ENCODE measurements around the gene FOXF1. TPM values are rescaled to one million over a fixed set of nuclear protein-coding genes. Genes with fewer than 3 reads are reported as not detected.

The FOXF1 gene
- total and polyA plus RNA-seq, 2 of the 13 experiments (the other 11 are each of a cell fraction or from before 2014, with no cell fraction given): not detected

DNA sequence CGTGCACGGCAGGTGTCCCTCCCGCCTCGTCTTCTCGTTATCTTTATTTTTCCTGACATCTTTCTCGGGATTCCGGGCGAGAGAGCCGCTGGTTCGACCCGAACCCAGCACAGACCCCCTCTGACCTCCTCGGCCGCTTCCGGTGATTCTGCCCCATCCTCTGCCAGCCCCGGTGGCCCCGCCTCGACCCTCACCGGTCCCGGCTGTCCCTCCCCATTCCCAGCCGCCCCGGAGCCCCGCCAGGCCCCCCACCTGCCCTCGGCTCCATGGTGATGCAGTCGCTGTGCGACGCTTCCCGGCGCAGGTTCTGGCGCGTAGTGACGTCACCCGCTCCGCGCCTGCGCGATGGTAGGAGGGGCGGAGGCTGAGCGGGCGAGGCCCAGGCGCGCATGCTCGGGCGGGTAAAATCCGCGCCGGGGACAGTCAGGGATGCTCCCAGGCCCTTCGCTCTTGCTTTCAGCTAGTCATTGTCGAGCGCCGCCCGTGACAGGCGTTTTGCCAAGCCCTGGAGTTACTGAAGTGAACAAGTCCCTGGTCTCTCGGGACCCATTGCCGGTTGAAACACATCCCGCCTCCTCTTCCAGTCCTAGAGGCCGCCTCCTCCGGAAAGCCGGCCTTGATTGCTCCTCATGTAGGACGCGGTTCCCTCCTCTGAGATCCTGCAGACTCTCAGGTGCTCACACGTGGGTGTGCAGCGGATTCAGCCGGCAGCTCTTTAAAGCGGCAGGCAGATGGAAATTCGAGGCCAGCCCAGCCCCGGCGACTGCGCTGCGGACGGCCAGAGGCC, 44.8 kb downstream of the FOXF1 start, which contains the start of gene MTHFSD (continued):
- TF ChIP-seq SMAD1 (CRISPR knock-in tag; IDR thresholded peaks at IDR 0.05; ENCODE audit: borderline replicate concordance, low read depth): peak; percentile 80; the same call in 1 of the 2 replicates
- TF ChIP-seq HHEX (CRISPR knock-in tag; IDR thresholded peaks at IDR 0.05): no peak
- TF ChIP-seq RARG (CRISPR knock-in tag; IDR thresholded peaks at IDR 0.05; ENCODE audit: low read depth): 0 out of 2 replicates have a peak, but pooled peaks have one; percentile 27
- no peak for TF ChIP-seq NBN (conservative IDR thresholded peaks at IDR 0.05)
- TF ChIP-seq, protein P1, sequence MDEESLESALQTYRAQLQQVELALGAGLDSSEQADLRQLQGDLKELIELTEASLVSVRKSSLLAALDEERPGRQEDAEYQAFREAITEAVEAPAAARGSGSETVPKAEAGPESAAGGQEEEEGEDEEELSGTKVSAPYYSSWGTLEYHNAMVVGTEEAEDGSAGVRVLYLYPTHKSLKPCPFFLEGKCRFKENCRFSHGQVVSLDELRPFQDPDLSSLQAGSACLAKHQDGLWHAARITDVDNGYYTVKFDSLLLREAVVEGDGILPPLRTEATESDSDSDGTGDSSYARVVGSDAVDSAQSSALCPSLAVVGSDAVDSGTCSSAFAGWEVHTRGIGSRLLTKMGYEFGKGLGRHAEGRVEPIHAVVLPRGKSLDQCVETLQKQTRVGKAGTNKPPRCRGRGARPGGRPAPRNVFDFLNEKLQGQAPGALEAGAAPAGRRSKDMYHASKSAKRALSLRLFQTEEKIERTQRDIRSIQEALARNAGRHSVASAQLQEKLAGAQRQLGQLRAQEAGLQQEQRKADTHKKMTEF (CRISPR knock-in tag; IDR thresholded peaks at IDR 0.05): peak; percentile 44; the same call in 1 of the 2 replicates
- TF ChIP-seq SAFB2 (CRISPR knock-in tag; IDR thresholded peaks at IDR 0.05; ENCODE audit: borderline replicate concordance, low read depth): 0 out of 2 replicates have a peak, but pooled peaks have one; percentile 51
- TF ChIP-seq EHMT2 (IDR thresholded peaks at IDR 0.05; ENCODE audit: borderline replicate concordance, low read depth, low read length): no peak
- TF ChIP-seq RCOR2 (CRISPR knock-in tag; IDR thresholded peaks at IDR 0.05): peak; percentile 71; the same call in 1 of the 2 replicates
- no peak for TF ChIP-seq TCF7 (IDR thresholded peaks at IDR 0.05; ENCODE audit: low read depth)
- TF ChIP-seq NPAS2 (CRISPR knock-in tag; IDR thresholded peaks at IDR 0.05; ENCODE audit: borderline replicate concordance): no peak
- TF ChIP-seq, protein P2, sequence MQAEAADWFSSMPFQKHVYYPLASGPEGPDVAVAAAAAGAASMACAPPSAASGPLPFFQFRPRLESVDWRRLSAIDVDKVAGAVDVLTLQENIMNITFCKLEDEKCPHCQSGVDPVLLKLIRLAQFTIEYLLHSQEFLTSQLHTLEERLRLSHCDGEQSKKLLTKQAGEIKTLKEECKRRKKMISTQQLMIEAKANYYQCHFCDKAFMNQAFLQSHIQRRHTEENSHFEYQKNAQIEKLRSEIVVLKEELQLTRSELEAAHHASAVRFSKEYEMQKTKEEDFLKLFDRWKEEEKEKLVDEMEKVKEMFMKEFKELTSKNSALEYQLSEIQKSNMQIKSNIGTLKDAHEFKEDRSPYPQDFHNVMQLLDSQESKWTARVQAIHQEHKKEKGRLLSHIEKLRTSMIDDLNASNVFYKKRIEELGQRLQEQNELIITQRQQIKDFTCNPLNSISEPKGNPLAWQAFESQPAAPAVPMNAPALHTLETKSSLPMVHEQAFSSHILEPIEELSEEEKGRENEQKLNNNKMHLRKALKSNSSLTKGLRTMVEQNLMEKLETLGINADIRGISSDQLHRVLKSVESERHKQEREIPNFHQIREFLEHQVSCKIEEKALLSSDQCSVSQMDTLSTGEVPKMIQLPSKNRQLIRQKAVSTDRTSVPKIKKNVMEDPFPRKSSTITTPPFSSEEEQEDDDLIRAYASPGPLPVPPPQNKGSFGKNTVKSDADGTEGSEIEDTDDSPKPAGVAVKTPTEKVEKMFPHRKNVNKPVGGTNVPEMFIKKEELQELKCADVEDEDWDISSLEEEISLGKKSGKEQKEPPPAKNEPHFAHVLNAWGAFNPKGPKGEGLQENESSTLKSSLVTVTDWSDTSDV (CRISPR knock-in tag; IDR thresholded peaks at IDR 0.05): peak; percentile 36; the same call in 1 of the 2 replicates
- no peak; the same call in 1 of the 2 replicates for TF ChIP-seq ZNF510 (CRISPR knock-in tag; IDR thresholded peaks at IDR 0.05; ENCODE audit: low read depth)
- TF ChIP-seq ZNF615 (CRISPR knock-in tag; IDR thresholded peaks at IDR 0.05; ENCODE audit: borderline replicate concordance): no peak
- TF ChIP-seq TSC22D2 (CRISPR knock-in tag; IDR thresholded peaks at IDR 0.05; ENCODE audit: borderline replicate concordance): peak; percentile 18; the same call in 1 of the 2 replicates
- TF ChIP-seq ZKSCAN8 (CRISPR knock-in tag; IDR thresholded peaks at IDR 0.05; ENCODE audit: borderline replicate concordance): 0 out of 2 replicates have a peak, but pooled peaks have one; percentile 14
- TF ChIP-seq GFI1 (CRISPR knock-in tag; IDR thresholded peaks at IDR 0.05; ENCODE audit: borderline replicate concordance): no peak
- TF ChIP-seq TBP (CRISPR knock-in tag; IDR thresholded peaks at IDR 0.05): no peak
- TF ChIP-seq TBL1XR1 (IDR thresholded peaks at IDR 0.05; ENCODE audit: borderline replicate concordance, low read length, partially characterized antibody): peak; percentile 55
- peak; percentile 69; the same call in 1 of the 2 replicates for TF ChIP-seq ZBTB20 (CRISPR knock-in tag; IDR thresholded peaks at IDR 0.05; ENCODE audit: borderline replicate concordance, low read depth)
- no peak for TF ChIP-seq ZNF564 (CRISPR knock-in tag; IDR thresholded peaks at IDR 0.05)
- no peak for TF ChIP-seq NR2F6 (IDR thresholded peaks at IDR 0.05)
- TF ChIP-seq NR2F6 (CRISPR knock-in tag; IDR thresholded peaks at IDR 0.05): peak; percentile 49; the same call in 1 of the 2 replicates
- TF ChIP-seq FOXM1 (CRISPR knock-in tag; IDR thresholded peaks at IDR 0.05): peak; percentile 60; the same call in 1 of the 2 replicates
- peak; percentile 91 to 94 for TF ChIP-seq POLR2A (IDR thresholded peaks at IDR 0.05; ENCODE audit: insufficient read depth in 1 of 2, low read depth in 2 of 2, low read length in 2 of 2)
- TF ChIP-seq MEIS2 (CRISPR knock-in tag; IDR thresholded peaks at IDR 0.05): peak; percentile 71; the same call in 1 of the 2 replicates
- peak; percentile 94 for TF ChIP-seq ZNF883 (CRISPR knock-in tag; IDR thresholded peaks at IDR 0.05; ENCODE audit: not compliant biosample characterization)
- TF ChIP-seq FOXO1 (CRISPR knock-in tag; IDR thresholded peaks at IDR 0.05): peak; percentile 71; the same call in 1 of the 2 replicates
- TF ChIP-seq SPEN (CRISPR knock-in tag; IDR thresholded peaks at IDR 0.05; ENCODE audit: low read depth): peak; percentile 98
- TF ChIP-seq ZNF776 (CRISPR knock-in tag; IDR thresholded peaks at IDR 0.05): peak; percentile 79

Data from HepG2 (cell line).